ENCODE data around the gene FKBP2. TPM values are rescaled to one million over a fixed set of nuclear protein-coding genes. Genes with fewer than 3 reads are reported as not detected.

Gene FKBP2
- 100 to 1,000 TPM in 1 of 4 donors, 10 to 100 TPM in 3; 76.2 to 109 (median 85.7) TPM for polyA plus RNA-seq (ENCODE audit: insufficient read length in 4 of 4)

GRCh38 chr11:64240435-64241240, at the start of gene FKBP2:
FKBP2 (plus strand) TSS chr11:64241095; CDS start chr11:64242388, 1,293 bp downstream.
- DNase-seq (ENCODE audit: low read depth in 4 of 4, low spot score in 3 of 4) = peak; percentile 91 to 95 (median 92)

- DNase-seq (ENCODE audit: low read depth in 4 of 4, low spot score in 3 of 4) = no peak
These were observed 48.5 kb upstream of the FKBP2 start for GRCh38 chr11:64192434-64192833.

- no peak for DNase-seq (ENCODE audit: low read depth in 4 of 4, low spot score in 3 of 4)
These were observed 44.3 kb upstream of the FKBP2 start for GRCh38 chr11:64196626-64197025.

- no peak for DNase-seq (ENCODE audit: low read depth in 4 of 4, low spot score in 3 of 4)
These were observed 42.4 kb upstream of the FKBP2 start for GRCh38 chr11:64198511-64198910.

- DNase-seq (ENCODE audit: low read depth in 4 of 4, low spot score in 3 of 4) = no peak
These were observed 39.4 kb upstream of the FKBP2 start for GRCh38 chr11:64201543-64201942.

GRCh38 chr11:64202992-64203391, 37.9 kb upstream of the FKBP2 start:
- DNase-seq (ENCODE audit: low read depth in 4 of 4, low spot score in 3 of 4) = no peak

- DNase-seq (ENCODE audit: low read depth in 4 of 4, low spot score in 3 of 4) = no peak
These were observed 37.3 kb upstream of the FKBP2 start for GRCh38 chr11:64203421-64204079.

- no peak for DNase-seq (ENCODE audit: low read depth in 4 of 4, low spot score in 3 of 4)
These were observed 36.8 kb upstream of the FKBP2 start for GRCh38 chr11:64204080-64204440.

- peak; percentile 72 to 82 (median 78) for DNase-seq (ENCODE audit: low read depth in 4 of 4, low spot score in 3 of 4)
These were observed 36.4 kb upstream of the FKBP2 start for GRCh38 chr11:64204464-64204989.

- no peak for DNase-seq (ENCODE audit: low read depth in 4 of 4, low spot score in 3 of 4)
These were observed 34.2 kb upstream of the FKBP2 start, which contains the start of gene FERMT3 for GRCh38 chr11:64206457-64207255. FERMT3 (plus strand) TSS chr11:64206721; CDS start chr11:64207365, 644 bp downstream.

GRCh38 chr11:64207256-64208085, 33.4 kb upstream of the FKBP2 start:
- DNase-seq (ENCODE audit: low read depth in 4 of 4, low spot score in 3 of 4) = no peak

- DNase-seq (ENCODE audit: low read depth in 4 of 4, low spot score in 3 of 4) = no peak
These were observed 32.7 kb upstream of the FKBP2 start for GRCh38 chr11:64208086-64208795.

GRCh38 chr11:64208796-64209562, 31.9 kb upstream of the FKBP2 start:
- DNase-seq (ENCODE audit: low read depth in 4 of 4, low spot score in 3 of 4) = no peak

- DNase-seq (ENCODE audit: low read depth in 4 of 4, low spot score in 3 of 4) = no peak
These were observed 31.4 kb upstream of the FKBP2 start for GRCh38 chr11:64209563-64209843.

- no peak for DNase-seq (ENCODE audit: low read depth in 4 of 4, low spot score in 3 of 4)
These were observed 30.4 kb upstream of the FKBP2 start for GRCh38 chr11:64210301-64211020.

- DNase-seq (ENCODE audit: low read depth in 4 of 4, low spot score in 3 of 4) = no peak
These were observed 29.6 kb upstream of the FKBP2 start for GRCh38 chr11:64211181-64211872.

GRCh38 chr11:64216879-64217278, 24.0 kb upstream of the FKBP2 start:
- no peak for DNase-seq (ENCODE audit: low read depth in 4 of 4, low spot score in 3 of 4)
